Endothelial cell (in vitro differentiated cells): ENCODE results near the gene GCGR. TPM values are rescaled to one million over a fixed set of nuclear protein-coding genes. Genes with fewer than 3 reads are reported as not detected.

Experiments used
- DNase-seq: peaks from one replicate; pipeline ENCODE4 v3.0.0; 2021; ENCODE audit warnings: low spot score
- H3K27ac Mint-ChIP-seq: one replicate; pipeline ENCODE4 v1.8.0; 2021; ENCODE audit warnings: mixed read lengths, inconsistent platforms; ENCODE audit not compliant: unreplicated experiment
- H3K27me3 Mint-ChIP-seq: one replicate; pipeline ENCODE4 v1.8.0; 2021; ENCODE audit warnings: mild to moderate bottlenecking, moderate library complexity, mixed read lengths, inconsistent platforms; ENCODE audit not compliant: unreplicated experiment
- H3K36me3 Mint-ChIP-seq: one replicate; pipeline ENCODE4 v1.8.0; 2021; ENCODE audit warnings: mild to moderate bottlenecking, low read depth, mixed read lengths, inconsistent platforms; ENCODE audit not compliant: unreplicated experiment
- H3K4me1 Mint-ChIP-seq: one replicate; pipeline ENCODE4 v1.8.0; 2021; ENCODE audit warnings: mild to moderate bottlenecking, mixed read lengths, inconsistent platforms; ENCODE audit not compliant: unreplicated experiment
- H3K4me3 Mint-ChIP-seq: one replicate; pipeline ENCODE4 v1.8.0; 2021; ENCODE audit warnings: mild to moderate bottlenecking, mixed read lengths, inconsistent platforms; ENCODE audit not compliant: unreplicated experiment
- H3K9me3 Mint-ChIP-seq: one replicate; pipeline ENCODE4 v1.8.0; 2021; ENCODE audit warnings: mixed read lengths, inconsistent platforms; ENCODE audit not compliant: unreplicated experiment
- total RNA-seq: library from RNA; stranded (reverse); fragmentation: NEBNext Ultra II Directional; extraction: Animal tissue kit (Norgen Biotek cat#: 25700); gene quantifications from one replicate; pipeline ENCODE4 v1.2.1, GENCODE V29; 2021; ENCODE audit not compliant: unreplicated experiment
- TF ChIP-seq, protein P1 (sequence below): fragments of 200-600 bp; sonication (generic); IDR thresholded peaks from one replicate; pipeline ENCODE4 v1.5.0; 2021; ENCODE audit warnings: antibody characterized with exemption; ENCODE audit not compliant: unreplicated experiment

Gene GCGR
- total RNA-seq, 1 donor from 2014 or later = not detected

DNA sequence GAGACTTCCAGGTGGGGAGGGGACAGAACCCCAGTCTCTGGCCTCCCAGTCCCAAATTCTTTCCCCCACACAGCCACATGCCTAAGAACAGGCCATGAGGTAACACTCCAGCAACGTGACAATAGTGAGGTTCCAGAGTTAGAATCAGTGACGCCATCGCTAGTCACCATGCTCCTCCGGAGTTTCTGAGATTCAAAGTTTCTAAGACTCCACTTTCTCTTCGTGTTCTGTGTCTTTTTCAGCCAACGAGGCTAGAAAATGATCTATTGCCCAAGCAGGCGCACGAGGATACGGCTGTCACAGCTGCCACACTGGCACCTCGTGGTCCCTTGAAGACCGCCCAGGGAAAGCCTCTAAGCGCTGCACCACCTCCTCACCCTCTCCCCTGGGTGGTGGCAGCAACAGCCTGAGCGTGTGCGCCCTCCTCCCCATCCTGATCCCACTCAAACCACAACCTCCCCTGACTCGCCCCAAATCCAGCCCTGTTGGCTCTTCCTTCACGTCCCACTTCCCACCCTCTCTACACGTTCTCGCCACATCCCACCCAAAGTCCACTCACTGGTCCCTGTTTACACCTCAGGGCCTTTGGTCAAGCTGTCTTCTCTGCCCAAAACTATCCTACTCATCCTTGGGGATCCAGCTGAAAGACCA is 28.1 kb downstream of the GCGR start:
- TF ChIP-seq, protein P1, sequence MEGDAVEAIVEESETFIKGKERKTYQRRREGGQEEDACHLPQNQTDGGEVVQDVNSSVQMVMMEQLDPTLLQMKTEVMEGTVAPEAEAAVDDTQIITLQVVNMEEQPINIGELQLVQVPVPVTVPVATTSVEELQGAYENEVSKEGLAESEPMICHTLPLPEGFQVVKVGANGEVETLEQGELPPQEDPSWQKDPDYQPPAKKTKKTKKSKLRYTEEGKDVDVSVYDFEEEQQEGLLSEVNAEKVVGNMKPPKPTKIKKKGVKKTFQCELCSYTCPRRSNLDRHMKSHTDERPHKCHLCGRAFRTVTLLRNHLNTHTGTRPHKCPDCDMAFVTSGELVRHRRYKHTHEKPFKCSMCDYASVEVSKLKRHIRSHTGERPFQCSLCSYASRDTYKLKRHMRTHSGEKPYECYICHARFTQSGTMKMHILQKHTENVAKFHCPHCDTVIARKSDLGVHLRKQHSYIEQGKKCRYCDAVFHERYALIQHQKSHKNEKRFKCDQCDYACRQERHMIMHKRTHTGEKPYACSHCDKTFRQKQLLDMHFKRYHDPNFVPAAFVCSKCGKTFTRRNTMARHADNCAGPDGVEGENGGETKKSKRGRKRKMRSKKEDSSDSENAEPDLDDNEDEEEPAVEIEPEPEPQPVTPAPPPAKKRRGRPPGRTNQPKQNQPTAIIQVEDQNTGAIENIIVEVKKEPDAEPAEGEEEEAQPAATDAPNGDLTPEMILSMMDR = no peak
- Mint-ChIP-seq H3K27ac (peak overlapping the region; percentile 52), H3K4me3 (peak overlapping the region; percentile 92), H3K36me3 (peaks cover 9% of the 10 kb centered on the region), H3K27me3 (peaks cover 17% of the 10 kb centered on the region), H3K4me1 (peaks cover 14% of the 10 kb centered on the region), H3K9me3 (no peaks in the 10 kb centered on the region)
- DNase-seq = no peak

DNA sequence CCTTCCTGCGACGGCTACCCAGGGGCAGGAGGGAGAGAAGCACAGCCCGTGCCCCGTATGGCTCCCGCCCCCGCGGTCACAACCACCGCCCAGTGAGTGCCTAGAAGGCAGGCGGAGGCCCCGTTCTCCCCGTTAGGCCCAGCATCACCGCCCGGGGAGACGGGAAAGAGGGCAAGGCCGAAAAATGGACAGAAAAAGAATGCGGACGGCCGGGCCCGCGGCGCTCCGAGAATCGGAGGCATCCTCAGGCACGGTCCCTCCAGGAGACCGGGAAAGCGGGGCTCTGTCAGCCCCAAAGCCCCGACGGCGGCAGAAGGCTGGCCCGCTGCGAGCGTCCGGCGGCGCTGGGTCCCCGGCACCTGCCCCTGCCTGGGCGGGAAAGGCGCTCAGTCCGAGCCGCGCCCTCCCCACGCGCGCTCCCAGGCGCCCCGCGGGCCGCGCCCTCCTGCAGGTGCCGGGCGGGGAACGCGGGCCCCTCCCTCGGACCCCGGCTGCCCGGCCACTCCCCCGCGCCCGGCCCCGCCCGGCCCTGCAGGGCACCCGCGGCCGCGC is 28.7 kb downstream of the GCGR start:
- H3K27me3 Mint-ChIP-seq = peaks cover 19% of the 10 kb centered on the region
- TF ChIP-seq, protein P1 = no peak
- peaks cover 14% of the 10 kb centered on the region for H3K4me1 Mint-ChIP-seq
- H3K9me3 Mint-ChIP-seq = no peaks in the 10 kb centered on the region
- peaks cover 9% of the 10 kb centered on the region for H3K36me3 Mint-ChIP-seq
- peak overlapping the region; percentile 52 for H3K27ac Mint-ChIP-seq
- H3K4me3 Mint-ChIP-seq = peak overlapping the region; percentile 92
- no peak for DNase-seq

DNA sequence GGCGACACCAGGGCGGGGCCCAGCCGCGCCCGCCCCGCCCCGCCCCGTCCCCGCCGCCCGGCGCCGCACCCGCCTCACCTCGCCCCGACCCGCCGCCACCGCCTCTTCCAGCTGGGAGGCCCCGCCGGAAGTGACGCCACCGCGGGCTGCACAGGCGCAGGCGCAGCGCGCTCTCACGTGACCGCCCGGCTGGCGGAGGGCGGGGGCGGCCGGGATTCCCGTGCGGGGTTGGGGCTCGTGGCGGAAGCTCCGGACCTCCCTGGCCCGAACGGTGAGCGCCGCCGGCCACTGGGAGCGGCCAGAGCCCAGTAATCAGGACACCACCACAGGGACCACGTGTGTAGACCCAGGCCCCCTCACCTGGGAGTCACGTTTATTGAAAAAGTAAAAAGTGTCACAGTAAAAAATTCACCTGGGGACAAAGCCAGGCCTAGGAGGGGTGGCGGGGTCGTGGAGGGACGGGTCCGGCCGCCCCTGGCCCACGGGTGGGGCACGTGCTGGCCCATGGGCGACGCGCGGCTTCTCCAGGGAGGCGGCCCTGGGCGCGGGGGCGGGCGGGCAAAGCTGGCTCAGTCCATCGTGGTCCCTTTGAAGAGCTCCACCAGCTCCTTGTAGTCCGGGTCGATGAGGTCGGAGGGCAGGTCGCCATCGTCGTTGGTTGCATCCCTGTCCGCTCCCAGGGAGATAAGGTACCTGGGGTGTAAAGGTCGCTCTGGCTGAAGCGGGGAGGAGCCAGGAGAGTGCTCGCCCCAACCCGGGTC is 29.4 kb downstream of the GCGR start, which contains the start of gene MCRIP1:
Gene MCRIP1, minus strand, starts transcription at position 132 of the 761 bp plus-strand sequence. CDS start 8,785 bp downstream, outside the sequence.
- Mint-ChIP-seq H3K27ac (peak within 1 kb of the TSS; percentile 78), H3K36me3 (peaks cover 9% of the 10 kb centered on the region), H3K27me3 (peaks cover 20% of the 10 kb centered on the region), H3K4me1 (peaks cover 13% of the 10 kb centered on the region), H3K9me3 (no peaks in the 10 kb centered on the region), H3K4me3 (peak within 1 kb of the TSS; percentile 92)
- DNase-seq = peak; percentile 96
- TF ChIP-seq, protein P1 = no peak

DNA sequence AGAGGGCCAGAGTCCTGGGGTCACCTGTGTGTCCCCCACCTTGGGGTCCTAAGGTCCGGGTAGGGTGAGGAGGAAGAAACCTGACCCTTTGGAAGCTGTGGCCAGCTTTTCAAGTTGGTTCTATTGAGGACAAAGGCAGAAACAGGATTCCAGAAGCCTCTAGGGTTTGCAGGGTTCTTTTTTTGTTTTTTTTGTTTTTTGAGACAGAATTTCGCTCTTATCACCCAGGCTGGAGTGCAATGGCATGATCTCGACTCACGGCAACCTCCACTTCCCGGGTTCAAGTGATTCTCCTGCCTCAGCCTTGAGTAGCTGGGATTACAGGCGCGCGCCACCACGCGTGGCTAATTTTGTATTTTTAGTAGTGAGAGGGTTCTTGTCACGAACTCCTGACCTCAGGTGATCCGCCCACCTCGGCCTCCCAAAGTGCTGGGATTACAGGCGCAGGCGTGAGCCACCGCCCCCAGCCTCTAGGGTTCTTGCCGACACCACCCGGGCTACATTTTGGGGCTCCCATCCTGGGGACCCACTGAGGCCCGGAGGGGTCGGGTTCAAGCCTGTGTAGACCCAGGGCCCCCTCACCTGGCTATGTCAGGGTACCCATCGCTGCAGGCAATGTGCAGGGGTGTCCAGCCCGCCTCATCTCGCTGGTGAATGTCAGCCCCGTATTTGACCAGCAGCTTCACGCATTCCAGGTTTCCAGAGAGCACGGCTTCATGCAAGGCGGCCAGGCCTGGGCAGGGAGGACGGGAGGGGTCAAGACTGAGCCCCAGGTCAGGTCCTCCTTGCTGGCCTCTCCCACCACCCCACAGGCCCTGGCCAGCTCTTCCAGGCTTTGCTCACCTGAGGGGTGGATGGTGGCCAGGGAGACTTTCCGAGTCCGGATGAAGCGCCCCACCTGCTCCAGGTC is 30.2 kb downstream of the GCGR start:
- TF ChIP-seq, protein P1 = no peak
- DNase-seq = no peak
- Mint-ChIP-seq H3K9me3 (no peaks in the 10 kb centered on the region), H3K4me1 (peaks cover 11% of the 10 kb centered on the region), H3K4me3 (peak overlapping the region; percentile 87), H3K36me3 (peaks cover 9% of the 10 kb centered on the region), H3K27ac (peak overlapping the region; percentile 78), H3K27me3 (peaks cover 17% of the 10 kb centered on the region)
